Activated CD8-positive, alpha-beta memory T cell treated with anti-CD3 and anti-CD28 coated beads, Interleukin-2, amount 10 ng/mL, durations not matched to agents 7 days and 5 days (primary cell): ENCODE measurements around the gene TMEM92. TPM values are rescaled to one million over a fixed set of nuclear protein-coding genes. Genes with fewer than 3 reads are reported as not detected.

Experiments
- ATAC-seq: fragments of 150-1000 bp; cut with Tn5 transposase; one replicate; pipeline ENCODE4 v1.10.0; 2021; ENCODE audit warnings: moderate library complexity
- CTCF ChIA-PET: fragments of 350-600 bp; sonication (Branson Sonifier 250); formaldehyde crosslinking; loops from one replicate; lab custom pipeline; 2021; ENCODE audit warnings: antibody characterized with exemption; lab: Charles Lee
- DNase-seq: peaks from one replicate; pipeline ENCODE4 v3.0.0-alpha.2; 2020
- H3K27ac Mint-ChIP-seq: one replicate; pipeline ENCODE4 v1.8.0; 2021; ENCODE audit warnings: mild to moderate bottlenecking, mixed read lengths
- H3K27me3 Mint-ChIP-seq: one replicate; pipeline ENCODE4 v1.8.0; 2021; ENCODE audit warnings: mixed read lengths
- H3K36me3 Mint-ChIP-seq: one replicate; pipeline ENCODE4 v1.8.0; 2021; ENCODE audit warnings: mild to moderate bottlenecking, mixed read lengths
- H3K4me1 Mint-ChIP-seq: one replicate; pipeline ENCODE4 v1.8.0; 2021; ENCODE audit warnings: mixed read lengths
- H3K4me3 Mint-ChIP-seq: one replicate; pipeline ENCODE4 v1.8.0; 2021; ENCODE audit warnings: mild to moderate bottlenecking, moderate library complexity, mixed read lengths
- H3K9me3 Mint-ChIP-seq: one replicate; pipeline ENCODE4 v1.8.0; 2022; ENCODE audit warnings: low read depth, mixed read lengths
- total RNA-seq, 2 experiments: library from RNA; stranded (reverse); gene quantifications; one replicate each; pipeline ENCODE4 v1.2.3, GENCODE V29; 2021

TMEM92 gene
- total RNA-seq, 2 experiments from 2014 or later: 0.07 to 0.09 TPM

- no peaks in the 10 kb centered on the region for H3K36me3 Mint-ChIP-seq
- no peaks in the 10 kb centered on the region for H3K4me1 Mint-ChIP-seq
- no peaks in the 10 kb centered on the region for H3K9me3 Mint-ChIP-seq
- CTCF ChIA-PET: interaction anchor here (1.0 to 2.7 kb wide), 3 partner anchors 11 to 56 kb away, joined by 5 to 7 read pairs (median 5); partner anchors contain the start of gene COL1A1
- no peak overlapping the region for H3K4me3 Mint-ChIP-seq
- DNase-seq (no peak), ATAC-seq (no peak)
- no peak overlapping the region for H3K27ac Mint-ChIP-seq
- H3K27me3 Mint-ChIP-seq: peaks cover 10% of the 10 kb centered on the region
Measured at GRCh38 chr17:50256826-50257618, 17.2 kb upstream of the TMEM92 start.

DNA sequence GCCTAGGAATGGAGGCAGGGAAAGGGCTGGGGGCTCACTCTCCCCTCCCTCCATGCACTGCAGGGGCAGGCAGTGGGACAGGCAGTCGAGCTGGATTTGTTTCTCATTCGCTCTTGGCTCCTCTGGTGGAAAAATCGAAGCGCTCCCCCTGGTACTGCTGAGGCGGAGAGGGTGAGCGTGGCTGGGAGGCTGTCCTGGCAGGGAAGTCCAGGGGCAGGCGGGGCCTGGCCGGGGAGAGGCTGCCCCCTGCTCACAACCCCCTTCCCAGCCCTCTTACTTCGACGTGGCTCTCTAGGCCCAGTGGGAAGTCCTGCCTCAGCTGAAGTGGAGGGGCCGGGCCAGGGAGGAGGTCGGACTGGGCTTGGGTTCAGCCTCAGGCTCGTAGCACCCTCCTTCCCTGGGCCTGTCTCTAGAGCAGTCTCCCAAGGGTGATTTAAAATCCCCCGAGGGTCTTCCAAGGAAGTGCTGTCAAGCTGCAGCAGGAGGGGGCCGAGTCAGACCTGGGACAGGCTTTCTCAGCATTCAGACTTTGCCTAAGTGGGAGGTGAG is 16.5 kb upstream of the TMEM92 start:
- no peak overlapping the region for H3K4me3 Mint-ChIP-seq
- no peaks in the 10 kb centered on the region for H3K36me3 Mint-ChIP-seq
- DNase-seq (no peak), ATAC-seq (no peak)
- no peaks in the 10 kb centered on the region for H3K9me3 Mint-ChIP-seq
- H3K27ac Mint-ChIP-seq: no peak overlapping the region
- CTCF ChIA-PET: interaction anchor here (2.7 kb wide), 1 partner anchor 57 kb away, joined by 7 read pairs; the partner anchor contains the start of gene COL1A1
- H3K4me1 Mint-ChIP-seq: no peaks in the 10 kb centered on the region
- H3K27me3 Mint-ChIP-seq: peaks cover 15% of the 10 kb centered on the region

DNA sequence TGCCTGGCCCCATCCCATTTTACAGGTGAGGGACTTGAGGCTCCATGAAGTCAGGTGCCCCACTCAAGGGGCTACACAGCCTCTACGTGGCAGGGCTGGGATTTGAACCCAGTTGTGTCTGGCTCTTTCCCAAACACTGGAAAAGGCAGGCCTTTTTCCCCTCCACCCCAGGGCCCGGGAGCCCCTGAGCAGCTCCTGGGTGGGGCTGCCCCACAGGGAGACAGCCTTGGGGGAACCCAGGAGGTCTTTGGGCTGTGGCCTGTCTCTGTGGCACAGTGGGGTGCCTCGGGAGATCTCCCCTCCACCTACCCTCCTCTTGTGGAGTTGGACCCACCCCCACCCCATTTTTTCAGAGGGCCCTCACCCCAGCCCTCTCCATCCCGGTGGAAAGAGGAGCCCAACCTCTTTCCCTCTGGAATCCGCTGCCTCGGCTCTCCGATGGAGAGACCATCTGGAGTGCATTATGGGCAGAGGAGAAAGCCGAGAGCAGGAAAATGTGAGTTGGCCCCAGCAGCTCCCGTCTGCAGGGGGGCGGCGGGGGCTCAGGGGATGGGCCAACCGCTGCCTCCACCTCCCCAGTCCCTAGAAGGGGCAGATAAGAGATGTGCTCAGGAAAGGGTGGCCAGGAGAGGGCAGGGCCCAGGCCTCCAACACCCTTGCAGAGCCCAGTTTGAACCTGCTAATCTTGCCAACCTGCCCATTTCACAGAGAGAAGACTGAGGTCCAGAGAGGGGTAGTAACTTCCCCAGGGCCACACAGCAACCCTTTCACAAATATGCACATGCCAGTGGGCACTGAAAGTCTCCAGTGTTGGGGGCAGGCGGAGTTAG is 15.4 kb upstream of the TMEM92 start:
- Mint-ChIP-seq H3K4me1 (no peaks in the 10 kb centered on the region), H3K36me3 (no peaks in the 10 kb centered on the region), H3K27ac (no peak overlapping the region), H3K27me3 (peaks cover 21% of the 10 kb centered on the region), H3K4me3 (no peak overlapping the region), H3K9me3 (no peaks in the 10 kb centered on the region)
- ATAC-seq (no peak), DNase-seq (no peak)
- CTCF ChIA-PET: no interaction called here

DNA sequence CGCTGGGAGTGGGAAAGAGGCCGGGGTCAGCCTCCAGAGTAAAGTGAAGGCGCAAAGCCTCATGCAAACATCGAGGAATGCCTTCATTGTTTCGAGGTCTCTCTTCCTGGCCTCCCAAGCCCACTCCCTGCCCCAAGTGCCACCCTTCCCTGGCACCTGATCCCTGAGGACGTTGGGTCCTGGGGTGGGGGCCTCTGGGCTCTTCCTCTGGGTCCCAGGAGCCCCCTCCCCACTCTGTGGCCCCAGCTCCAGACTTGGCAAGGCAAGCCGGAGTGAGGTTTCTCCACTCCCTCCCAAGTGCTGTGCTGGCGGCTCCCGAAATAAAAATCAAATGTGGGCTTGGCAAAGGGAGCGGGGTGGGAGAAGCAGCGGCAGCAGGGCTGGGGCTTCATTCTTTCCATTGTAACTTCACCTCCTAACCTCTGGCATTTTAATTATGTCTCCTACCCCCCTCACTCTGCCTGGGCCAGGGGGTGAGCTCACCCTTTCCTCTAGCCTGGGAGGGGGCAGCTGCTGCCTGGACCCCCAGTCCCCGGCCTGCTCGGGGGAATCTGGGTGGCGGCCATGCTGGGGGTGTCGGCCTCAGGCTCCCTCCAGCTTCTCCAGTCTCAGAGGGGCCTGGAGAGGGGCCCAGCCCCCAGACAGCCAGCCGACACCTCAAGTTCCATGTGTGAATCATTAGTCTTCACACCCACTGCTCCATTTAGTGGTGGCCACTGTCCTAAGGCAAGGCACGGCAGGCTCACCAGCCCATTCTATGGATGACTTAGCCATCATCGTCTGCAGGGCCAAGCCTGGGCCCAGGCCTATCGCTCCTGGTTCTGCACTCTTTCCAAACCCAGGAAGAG is 14.6 kb upstream of the TMEM92 start:
- ATAC-seq (no peak), DNase-seq (no peak)
- H3K9me3 Mint-ChIP-seq: no peaks in the 10 kb centered on the region
- no peaks in the 10 kb centered on the region for H3K4me1 Mint-ChIP-seq
- no peak overlapping the region for H3K27ac Mint-ChIP-seq
- no peaks in the 10 kb centered on the region for H3K36me3 Mint-ChIP-seq
- H3K4me3 Mint-ChIP-seq: no peak overlapping the region
- peaks cover 22% of the 10 kb centered on the region for H3K27me3 Mint-ChIP-seq
- CTCF ChIA-PET: no interaction called here

DNA sequence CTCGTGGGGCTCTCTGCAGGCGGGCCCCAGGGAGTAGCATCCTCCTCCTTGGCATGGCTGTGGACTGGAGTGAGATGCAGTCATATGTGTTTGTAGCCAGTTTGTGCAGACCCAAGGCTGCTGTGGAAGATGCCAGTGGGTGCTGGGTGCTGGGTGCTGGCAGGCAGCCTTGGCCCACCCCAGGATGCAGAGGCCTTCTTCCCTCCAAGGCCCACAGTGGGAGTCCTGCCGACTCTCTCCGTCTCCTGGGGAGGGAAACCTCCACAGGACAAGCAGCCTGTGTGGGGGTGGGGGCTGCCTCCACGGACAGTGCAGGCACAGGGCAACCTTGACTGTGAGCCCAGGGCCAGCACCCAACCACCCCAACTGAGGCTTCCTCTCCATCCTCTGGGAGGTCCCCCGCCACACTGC is 13.8 kb upstream of the TMEM92 start:
- no peak for ATAC-seq
- H3K36me3 Mint-ChIP-seq: no peaks in the 10 kb centered on the region
- peaks cover 22% of the 10 kb centered on the region for H3K27me3 Mint-ChIP-seq
- CTCF ChIA-PET: no interaction called here
- no peak overlapping the region for H3K4me3 Mint-ChIP-seq
- H3K27ac Mint-ChIP-seq: no peak overlapping the region
- no peaks in the 10 kb centered on the region for H3K4me1 Mint-ChIP-seq
- H3K9me3 Mint-ChIP-seq: no peaks in the 10 kb centered on the region
- no peak for DNase-seq

DNA sequence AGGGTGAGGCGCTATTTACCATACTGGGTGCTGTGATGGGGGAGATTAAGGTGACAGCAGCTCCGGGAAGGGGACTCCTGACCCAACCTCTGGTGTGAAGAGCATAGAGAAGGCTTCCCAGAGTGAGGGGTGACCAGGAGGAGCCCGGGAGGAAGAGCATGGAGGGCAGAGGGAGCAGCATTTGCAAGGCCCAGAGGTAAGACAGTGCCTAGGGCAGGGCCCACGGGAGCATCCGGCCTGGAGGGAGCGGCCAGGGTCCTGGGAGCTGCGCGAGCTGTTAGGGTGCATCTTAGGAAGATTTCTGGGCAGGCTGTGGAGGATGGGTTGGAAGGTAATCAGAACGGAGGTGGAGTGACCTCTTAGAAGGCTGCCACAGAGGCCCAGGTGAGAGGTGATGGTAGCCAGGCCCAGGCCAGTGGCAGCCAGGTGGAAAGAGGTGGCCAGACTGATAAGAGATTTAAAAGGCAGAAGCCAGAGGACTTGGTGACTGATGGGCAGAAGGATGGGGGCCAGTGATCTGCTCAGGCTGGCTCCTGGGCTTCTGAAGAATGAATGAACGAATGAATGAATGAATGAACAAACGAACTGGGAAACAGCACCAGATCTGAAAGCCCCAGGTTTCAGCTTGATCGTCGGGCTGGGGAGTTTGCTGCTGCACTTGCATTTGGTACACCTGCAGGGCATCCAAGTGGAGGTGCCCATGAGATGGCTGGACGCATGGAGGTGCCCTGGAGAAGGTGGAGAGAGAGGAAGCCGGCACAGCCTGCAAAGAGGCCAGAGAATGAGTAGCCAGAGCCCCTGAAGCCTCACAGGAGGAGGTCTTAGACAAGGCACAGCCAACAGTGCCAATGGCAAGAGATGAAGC is 13.0 kb upstream of the TMEM92 start:
- DNase-seq (no peak), ATAC-seq (no peak)
- no peaks in the 10 kb centered on the region for H3K4me1 Mint-ChIP-seq
- H3K9me3 Mint-ChIP-seq: no peaks in the 10 kb centered on the region
- CTCF ChIA-PET: interaction anchor here (1.1 to 1.4 kb wide), 3 partner anchors 10 to 92 kb away, joined by 3 to 4 read pairs (median 3); no protein-coding TSS in a partner anchor
- no peaks in the 10 kb centered on the region for H3K36me3 Mint-ChIP-seq
- H3K27ac Mint-ChIP-seq: no peak overlapping the region
- H3K27me3 Mint-ChIP-seq: peaks cover 21% of the 10 kb centered on the region
- H3K4me3 Mint-ChIP-seq: no peak overlapping the region

DNA sequence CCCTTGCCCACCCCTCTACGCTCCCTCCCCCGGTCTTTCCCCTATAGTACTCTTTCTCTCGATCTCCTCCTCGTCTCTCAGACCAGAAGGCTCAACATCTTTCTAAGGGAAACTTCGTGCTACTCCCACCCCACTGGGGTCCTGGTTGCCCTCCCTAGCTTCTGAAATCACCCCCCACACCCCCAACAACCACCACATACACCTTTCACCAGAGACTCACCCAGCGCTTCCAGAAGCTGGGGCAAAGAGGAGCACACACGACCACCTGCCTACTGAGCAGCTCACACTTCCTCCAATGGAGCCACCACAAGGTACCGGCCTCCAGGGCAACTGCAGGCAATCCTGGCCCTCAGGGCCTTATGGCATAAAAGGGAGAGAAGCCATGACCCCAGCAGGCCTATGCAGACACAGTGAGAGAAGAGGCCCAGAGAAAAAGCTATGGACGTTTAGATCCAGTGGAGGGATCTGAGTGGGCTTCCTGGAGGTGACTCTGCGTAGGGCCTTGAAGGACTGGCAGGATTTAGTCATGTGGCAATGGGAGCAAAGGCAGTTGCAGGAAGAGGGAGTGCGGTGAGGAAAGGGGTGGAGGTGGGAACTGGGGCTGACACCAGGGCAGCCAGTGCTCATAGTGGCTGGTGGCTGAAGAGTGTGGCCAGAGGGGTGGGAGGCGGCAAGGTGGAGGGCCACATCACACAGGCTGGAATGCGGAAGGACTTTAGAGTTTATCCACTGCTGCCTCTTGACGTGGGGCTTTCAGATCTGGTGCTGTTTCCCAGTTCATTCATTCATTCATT is 12.1 kb upstream of the TMEM92 start:
- H3K4me3 Mint-ChIP-seq: no peak overlapping the region
- H3K36me3 Mint-ChIP-seq: no peaks in the 10 kb centered on the region
- CTCF ChIA-PET: interaction anchor here (1.1 to 1.4 kb wide), 3 partner anchors 10 to 93 kb away, joined by 3 to 4 read pairs (median 3); no protein-coding TSS in a partner anchor
- peaks cover 16% of the 10 kb centered on the region for H3K27me3 Mint-ChIP-seq
- DNase-seq (no peak), ATAC-seq (no peak)
- no peaks in the 10 kb centered on the region for H3K9me3 Mint-ChIP-seq
- no peaks in the 10 kb centered on the region for H3K4me1 Mint-ChIP-seq
- H3K27ac Mint-ChIP-seq: no peak overlapping the region

GRCh38 chr17:50263331-50264262 is 10.7 kb upstream of the TMEM92 start:
- Mint-ChIP-seq H3K27me3 (peaks cover 16% of the 10 kb centered on the region), H3K36me3 (no peaks in the 10 kb centered on the region), H3K4me1 (no peaks in the 10 kb centered on the region), H3K27ac (no peak overlapping the region), H3K4me3 (no peak overlapping the region), H3K9me3 (no peaks in the 10 kb centered on the region)
- ATAC-seq (no peak), DNase-seq (no peak)
- CTCF ChIA-PET: interaction anchor here (0.9 to 16.9 kb wide), 2 partner anchors 10 to 60 kb away, joined by 5 to 244 read pairs; partner anchors contain the start of gene COL1A1

- peaks cover 16% of the 10 kb centered on the region for H3K27me3 Mint-ChIP-seq
- DNase-seq: no peak
- H3K9me3 Mint-ChIP-seq: no peaks in the 10 kb centered on the region
- no peaks in the 10 kb centered on the region for H3K4me1 Mint-ChIP-seq
- H3K36me3 Mint-ChIP-seq: no peaks in the 10 kb centered on the region
- no peak overlapping the region for H3K27ac Mint-ChIP-seq
- CTCF ChIA-PET: interaction anchor here (1.5 to 16.9 kb wide), 2 partner anchors 33 to 61 kb away, joined by 5 to 244 read pairs; partner anchors contain the start of gene COL1A1
- ATAC-seq: no peak
- H3K4me3 Mint-ChIP-seq: no peak overlapping the region
Measured at GRCh38 chr17:50264263-50265113, 9.8 kb upstream of the TMEM92 start.

DNA sequence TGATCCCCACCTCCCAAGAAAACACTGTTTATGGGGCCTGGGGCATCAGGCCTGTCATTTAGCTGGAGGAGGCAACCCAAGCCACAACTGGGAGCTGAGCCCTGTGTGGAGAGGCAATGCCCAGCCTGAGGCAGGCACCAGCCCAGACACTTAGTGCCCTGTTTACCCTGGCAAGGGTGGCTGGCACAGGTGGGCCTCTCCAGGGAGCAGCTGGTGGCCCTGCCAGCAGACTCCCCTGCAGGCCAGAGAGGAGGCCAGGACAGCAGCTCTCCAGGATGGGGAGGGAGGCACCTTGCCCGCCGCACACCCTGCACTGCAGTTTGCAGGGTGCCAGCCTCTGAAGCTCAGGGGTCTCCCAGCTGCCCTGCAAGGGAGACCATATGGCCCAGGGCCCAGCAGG is 9.1 kb upstream of the TMEM92 start:
- Mint-ChIP-seq H3K36me3 (no peaks in the 10 kb centered on the region), H3K27me3 (peaks cover 16% of the 10 kb centered on the region), H3K27ac (no peak overlapping the region), H3K4me3 (no peak overlapping the region), H3K4me1 (no peaks in the 10 kb centered on the region), H3K9me3 (no peaks in the 10 kb centered on the region)
- DNase-seq (no peak), ATAC-seq (no peak)
- CTCF ChIA-PET: interaction anchor here (1.5 to 16.9 kb wide), 2 partner anchors 32 to 62 kb away, joined by 5 to 244 read pairs; partner anchors contain the start of gene COL1A1
